WTC11 (cell line): Measurements from ENCODE around the gene PAK6. TPM values are rescaled to one million over a fixed set of nuclear protein-coding genes. Genes with fewer than 3 reads are reported as not detected.

Source experiments
- ATAC-seq: fragments of 200-7000 bp; cut with Tn5 transposase; 2 replicates; pipeline ENCODE4 v1.10.0; 2021; ENCODE audit warnings: mild to moderate bottlenecking, moderate library complexity
- CTCF ChIA-PET: fragments of 300-600 bp; sonication (Branson Sonifier 250); formaldehyde crosslinking; loops from one replicate; lab custom pipeline; 2021; ENCODE audit warnings: antibody characterized with exemption; lab: Charles Lee
- POLR2A ChIA-PET: fragments of 350-600 bp; sonication (Branson Sonifier 250); formaldehyde crosslinking; loops from one replicate; lab custom pipeline; 2021; ENCODE audit warnings: antibody characterized with exemption; lab: Charles Lee
- DNase-seq: peaks from one replicate; pipeline ENCODE4 v3.0.0; 2021; ENCODE audit warnings: low spot score
- H3K27ac Mint-ChIP-seq: 2 replicates; pipeline ENCODE4 v1.8.0; 2021; ENCODE audit warnings: mixed read lengths
- H3K27me3 Mint-ChIP-seq: 2 replicates; pipeline ENCODE4 v1.8.0; 2021; ENCODE audit warnings: low read depth, mild to moderate bottlenecking, moderate library complexity, mixed read lengths
- H3K36me3 Mint-ChIP-seq: 2 replicates; pipeline ENCODE4 v1.8.0; 2021; ENCODE audit warnings: mixed read lengths
- H3K4me1 Mint-ChIP-seq: 2 replicates; pipeline ENCODE4 v1.8.0; 2022; ENCODE audit warnings: mixed read lengths
- H3K4me3 Mint-ChIP-seq: 2 replicates; pipeline ENCODE4 v1.8.0; 2021; ENCODE audit warnings: mild to moderate bottlenecking, moderate library complexity, mixed read lengths
- H3K9me3 Mint-ChIP-seq: 2 replicates; pipeline ENCODE4 v1.8.0; 2021; ENCODE audit warnings: mixed read lengths
- E2F4 ChIP-seq: sonication (generic); formaldehyde crosslinking; IDR thresholded peaks from 2 replicates; pipeline ENCODE4 v1.8.1; 2022; ENCODE audit warnings: low read depth, mild to moderate bottlenecking, moderate library complexity, missing genetic modification reagents, borderline replicate concordance
- EMX1 ChIP-seq: fragments of 250-450 bp; sonication (Bioruptor Pico); IDR thresholded peaks from 2 replicates; pipeline ENCODE4 v1.8.0; 2021; ENCODE audit warnings: mild to moderate bottlenecking
- FOXP1 ChIP-seq: sonication (generic); formaldehyde crosslinking; IDR thresholded peaks from 2 replicates; pipeline ENCODE4 v1.8.0; 2022; ENCODE audit warnings: missing genetic modification reagents, mild to moderate bottlenecking, moderate library complexity, borderline replicate concordance
- GRHL2 ChIP-seq: fragments of 250-450 bp; sonication (Bioruptor Pico); IDR thresholded peaks from 2 replicates; pipeline ENCODE4 v1.8.0; 2022; ENCODE audit warnings: mild to moderate bottlenecking, moderate library complexity; ENCODE audit not compliant: insufficient replicate concordance, severe bottlenecking
- IRF2 ChIP-seq: sonication (generic); formaldehyde crosslinking; IDR thresholded peaks from 2 replicates; pipeline ENCODE4 v1.8.0; 2022; ENCODE audit warnings: low read depth, missing genetic modification reagents, borderline replicate concordance
- MLX ChIP-seq: sonication (generic); formaldehyde crosslinking; IDR thresholded peaks from 2 replicates; pipeline ENCODE4 v1.8.1; 2023; ENCODE audit warnings: mild to moderate bottlenecking, missing genetic modification reagents, moderate library complexity
- MXD4 ChIP-seq: fragments of 250-450 bp; sonication (Bioruptor Pico); IDR thresholded peaks from 2 replicates; pipeline ENCODE4 v1.8.0; 2021; ENCODE audit warnings: mild to moderate bottlenecking, moderate library complexity, borderline replicate concordance
- MYBL2 ChIP-seq: sonication (generic); formaldehyde crosslinking; IDR thresholded peaks from 2 replicates; pipeline ENCODE4 v1.8.1; 2023; ENCODE audit warnings: mild to moderate bottlenecking, moderate library complexity, missing genetic modification reagents
- NFATC4 ChIP-seq: fragments of 250-450 bp; sonication (Bioruptor Pico); IDR thresholded peaks from 2 replicates; pipeline ENCODE4 v1.9.0; 2021; ENCODE audit warnings: mild to moderate bottlenecking
- NFE2L1 ChIP-seq: sonication (generic); formaldehyde crosslinking; IDR thresholded peaks from 2 replicates; pipeline ENCODE4 v1.8.1; 2023; ENCODE audit warnings: missing genetic modification reagents
- PRDM15 ChIP-seq: sonication (generic); formaldehyde crosslinking; IDR thresholded peaks from 2 replicates; pipeline ENCODE4 v1.8.0; 2022; ENCODE audit warnings: missing genetic modification reagents
- PREB ChIP-seq: sonication (generic); formaldehyde crosslinking; IDR thresholded peaks from 2 replicates; pipeline ENCODE4 v1.8.1; 2022; ENCODE audit warnings: mild to moderate bottlenecking, missing genetic modification reagents, moderate library complexity, borderline replicate concordance
- SOX15 ChIP-seq: fragments of 250-450 bp; sonication (Bioruptor Pico); IDR thresholded peaks from 2 replicates; pipeline ENCODE4 v1.9.0; 2021; ENCODE audit warnings: mild to moderate bottlenecking
- ZNF263 ChIP-seq: sonication (generic); formaldehyde crosslinking; IDR thresholded peaks from 2 replicates; pipeline ENCODE4 v1.8.1; 2022; ENCODE audit warnings: low read depth, mild to moderate bottlenecking, moderate library complexity, missing genetic modification reagents
- total RNA-seq: library from RNA; stranded (reverse); gene quantifications from 3 replicates; pipeline ENCODE4 v1.2.3, GENCODE V29; 2021
- TF ChIP-seq, protein P1 (sequence below): sonication (generic); formaldehyde crosslinking; IDR thresholded peaks from 2 replicates; pipeline ENCODE4 v1.8.1; 2023; ENCODE audit warnings: mild to moderate bottlenecking, missing genetic modification reagents, borderline replicate concordance
- TF ChIP-seq, protein P2 (sequence below): sonication (generic); formaldehyde crosslinking; IDR thresholded peaks from 2 replicates; pipeline ENCODE4 v1.8.1; 2023; ENCODE audit warnings: mild to moderate bottlenecking, missing genetic modification reagents

Gene PAK6
- total RNA-seq, 1 experiment from 2014 or later: 11.7 TPM

DNA sequence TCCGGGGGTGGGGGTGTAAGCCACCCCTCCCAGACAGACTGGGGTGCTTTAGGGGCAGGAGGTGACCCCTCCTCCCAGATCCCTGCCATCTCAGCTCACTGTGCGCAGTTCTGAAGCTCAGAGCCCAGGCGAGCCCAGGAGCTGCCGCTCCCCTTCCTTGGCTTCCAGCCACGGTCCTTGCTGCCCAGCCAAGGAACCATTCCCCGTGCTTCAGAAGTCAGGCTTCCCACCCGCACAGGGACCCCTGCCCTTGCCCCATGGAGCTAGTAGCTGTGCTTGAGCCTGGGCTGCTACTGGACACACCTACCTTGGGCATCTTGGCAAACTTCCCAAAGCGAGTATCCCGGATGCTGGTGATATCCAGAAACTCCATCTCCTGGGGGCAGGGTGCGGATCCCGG, 64.1 kb downstream of the PAK6 start (continued):
- TF ChIP-seq, protein P1, sequence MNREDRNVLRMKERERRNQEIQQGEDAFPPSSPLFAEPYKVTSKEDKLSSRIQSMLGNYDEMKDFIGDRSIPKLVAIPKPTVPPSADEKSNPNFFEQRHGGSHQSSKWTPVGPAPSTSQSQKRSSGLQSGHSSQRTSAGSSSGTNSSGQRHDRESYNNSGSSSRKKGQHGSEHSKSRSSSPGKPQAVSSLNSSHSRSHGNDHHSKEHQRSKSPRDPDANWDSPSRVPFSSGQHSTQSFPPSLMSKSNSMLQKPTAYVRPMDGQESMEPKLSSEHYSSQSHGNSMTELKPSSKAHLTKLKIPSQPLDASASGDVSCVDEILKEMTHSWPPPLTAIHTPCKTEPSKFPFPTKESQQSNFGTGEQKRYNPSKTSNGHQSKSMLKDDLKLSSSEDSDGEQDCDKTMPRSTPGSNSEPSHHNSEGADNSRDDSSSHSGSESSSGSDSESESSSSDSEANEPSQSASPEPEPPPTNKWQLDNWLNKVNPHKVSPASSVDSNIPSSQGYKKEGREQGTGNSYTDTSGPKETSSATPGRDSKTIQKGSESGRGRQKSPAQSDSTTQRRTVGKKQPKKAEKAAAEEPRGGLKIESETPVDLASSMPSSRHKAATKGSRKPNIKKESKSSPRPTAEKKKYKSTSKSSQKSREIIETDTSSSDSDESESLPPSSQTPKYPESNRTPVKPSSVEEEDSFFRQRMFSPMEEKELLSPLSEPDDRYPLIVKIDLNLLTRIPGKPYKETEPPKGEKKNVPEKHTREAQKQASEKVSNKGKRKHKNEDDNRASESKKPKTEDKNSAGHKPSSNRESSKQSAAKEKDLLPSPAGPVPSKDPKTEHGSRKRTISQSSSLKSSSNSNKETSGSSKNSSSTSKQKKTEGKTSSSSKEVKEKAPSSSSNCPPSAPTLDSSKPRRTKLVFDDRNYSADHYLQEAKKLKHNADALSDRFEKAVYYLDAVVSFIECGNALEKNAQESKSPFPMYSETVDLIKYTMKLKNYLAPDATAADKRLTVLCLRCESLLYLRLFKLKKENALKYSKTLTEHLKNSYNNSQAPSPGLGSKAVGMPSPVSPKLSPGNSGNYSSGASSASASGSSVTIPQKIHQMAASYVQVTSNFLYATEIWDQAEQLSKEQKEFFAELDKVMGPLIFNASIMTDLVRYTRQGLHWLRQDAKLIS: no peak

DNA sequence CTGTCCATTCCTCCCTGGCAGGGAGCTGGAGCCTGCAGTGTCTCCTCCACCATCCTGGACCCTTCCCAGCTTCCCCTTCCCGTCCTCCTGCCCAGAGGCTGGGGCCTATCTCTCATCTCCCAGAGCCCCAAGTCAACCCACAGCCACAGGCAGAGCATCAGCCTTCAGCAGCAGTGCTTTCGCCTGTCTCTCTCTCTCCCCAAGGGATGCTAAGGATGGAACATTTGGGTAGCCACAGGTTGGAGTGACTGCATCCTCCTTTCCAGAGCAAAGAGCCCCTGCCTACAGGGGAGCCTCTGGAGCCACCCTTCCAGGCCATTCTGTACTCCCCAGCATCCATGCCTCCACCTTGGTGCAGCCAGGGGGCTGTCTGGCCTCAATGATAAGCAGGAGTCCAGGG, 64.7 kb downstream of the PAK6 start:
- peaks cover 16% of the 10 kb centered on the region for H3K9me3 Mint-ChIP-seq
- TF ChIP-seq ZNF263 (CRISPR knock-in tag) (no peak), MXD4 (CRISPR knock-in tag) (no peak), FOXP1 (CRISPR knock-in tag) (no peak), NFE2L1 (CRISPR knock-in tag) (no peak), NFATC4 (no peak), PREB (CRISPR knock-in tag) (no peak), SOX15 (CRISPR knock-in tag) (no peak), MYBL2 (CRISPR knock-in tag) (no peak), E2F4 (CRISPR knock-in tag) (no peak), MLX (CRISPR knock-in tag) (no peak), EMX1 (no peak)
- TF ChIP-seq, protein P2, sequence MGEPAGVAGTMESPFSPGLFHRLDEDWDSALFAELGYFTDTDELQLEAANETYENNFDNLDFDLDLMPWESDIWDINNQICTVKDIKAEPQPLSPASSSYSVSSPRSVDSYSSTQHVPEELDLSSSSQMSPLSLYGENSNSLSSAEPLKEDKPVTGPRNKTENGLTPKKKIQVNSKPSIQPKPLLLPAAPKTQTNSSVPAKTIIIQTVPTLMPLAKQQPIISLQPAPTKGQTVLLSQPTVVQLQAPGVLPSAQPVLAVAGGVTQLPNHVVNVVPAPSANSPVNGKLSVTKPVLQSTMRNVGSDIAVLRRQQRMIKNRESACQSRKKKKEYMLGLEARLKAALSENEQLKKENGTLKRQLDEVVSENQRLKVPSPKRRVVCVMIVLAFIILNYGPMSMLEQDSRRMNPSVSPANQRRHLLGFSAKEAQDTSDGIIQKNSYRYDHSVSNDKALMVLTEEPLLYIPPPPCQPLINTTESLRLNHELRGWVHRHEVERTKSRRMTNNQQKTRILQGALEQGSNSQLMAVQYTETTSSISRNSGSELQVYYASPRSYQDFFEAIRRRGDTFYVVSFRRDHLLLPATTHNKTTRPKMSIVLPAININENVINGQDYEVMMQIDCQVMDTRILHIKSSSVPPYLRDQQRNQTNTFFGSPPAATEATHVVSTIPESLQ (CRISPR knock-in tag): no peak
- TF ChIP-seq, all 79 proteins: peak for 0
- no peak for ATAC-seq
- H3K27ac Mint-ChIP-seq: no peak overlapping the region
- H3K27me3 Mint-ChIP-seq: no peaks in the 10 kb centered on the region; the same call in 1 of the 2 replicates
- peaks cover 18% of the 10 kb centered on the region for H3K36me3 Mint-ChIP-seq
- DNase-seq: no peak
- ChIA-PET CTCF (interaction anchor here (1.0 to 12.4 kb wide), 5 partner anchors 16 to 35 kb away, joined by 3 to 341 read pairs (median 12); partner anchors contain the start of genes ANKRD63 and INAFM2), POLR2A (interaction anchor here (1.0 kb wide), 1 partner anchor 36 kb away, joined by 3 read pairs; no protein-coding TSS in a partner anchor)
- H3K4me3 Mint-ChIP-seq: no peak overlapping the region
- peaks cover 34% of the 10 kb centered on the region for H3K4me1 Mint-ChIP-seq

- no peak for ATAC-seq
- CTCF ChIA-PET: interaction anchor here (0.6 to 12.4 kb wide), 8 partner anchors 18 to 201 kb away, joined by 3 to 341 read pairs (median 5); partner anchors contain the start of gene ANKRD63
- TF ChIP-seq, protein P2 (CRISPR knock-in tag): no peak
- TF ChIP-seq GRHL2: no peak
- TF ChIP-seq IRF2 (CRISPR knock-in tag): no peak
- no peak for TF ChIP-seq MLX (CRISPR knock-in tag)
- TF ChIP-seq PRDM15: no peak
- no peak for TF ChIP-seq EMX1
Measured at GRCh38 chr15:40305281-40305680, 66.4 kb downstream of the PAK6 start.

More at GRCh38 chr15:40305281-40305680, 66.4 kb downstream of the PAK6 start:
- Mint-ChIP-seq H3K4me3 (no peak overlapping the region), H3K4me1 (peaks cover 49% of the 10 kb centered on the region), H3K27ac (no peak overlapping the region), H3K36me3 (peaks cover 5% of the 10 kb centered on the region), H3K27me3 (no peaks in the 10 kb centered on the region; the same call in 1 of the 2 replicates), H3K9me3 (peaks cover 5% of the 10 kb centered on the region)
- no peak for DNase-seq
- POLR2A ChIA-PET: no interaction called here
